ENCODE results near the gene PCGF5. TPM values are rescaled to one million over a fixed set of nuclear protein-coding genes. Genes with fewer than 3 reads are reported as not detected.

The PCGF5 gene
- total RNA-seq, 1 donor from 2014 or later = 11.2 TPM

GRCh38 chr10:91287276-91287675 is 66.8 kb downstream of the PCGF5 start:
- Mint-ChIP-seq H3K4me1 (peaks cover 4% of the 10 kb centered on the region), H3K27ac (ENCODE audit: unreplicated experiment) (no peak overlapping the region), H3K27me3 (ENCODE audit: low read depth) (no peaks in the 10 kb centered on the region), H3K4me3 (no peak overlapping the region), H3K9me3 (no peaks in the 10 kb centered on the region), H3K36me3 (ENCODE audit: low read depth) (no peaks in the 10 kb centered on the region)
- TF ChIP-seq CTCF (conservative IDR thresholded peaks at IDR 0.05) = no peak
- DNase-seq (ENCODE audit: low read depth, low spot score) = no peak

- H3K9me3 Mint-ChIP-seq = no peaks in the 10 kb centered on the region
- H3K27ac Mint-ChIP-seq (ENCODE audit: unreplicated experiment) = no peak overlapping the region
- no peaks in the 10 kb centered on the region for H3K27me3 Mint-ChIP-seq (ENCODE audit: low read depth)
- no peak for TF ChIP-seq CTCF (conservative IDR thresholded peaks at IDR 0.05)
- peaks cover 4% of the 10 kb centered on the region for H3K4me1 Mint-ChIP-seq
- no peak overlapping the region for H3K4me3 Mint-ChIP-seq
- no peak for DNase-seq (ENCODE audit: low read depth, low spot score)
- no peaks in the 10 kb centered on the region for H3K36me3 Mint-ChIP-seq (ENCODE audit: low read depth)
Measured at GRCh38 chr10:91287912-91288311, 67.4 kb downstream of the PCGF5 start.

- DNase-seq (ENCODE audit: low read depth, low spot score) = no peak
- no peaks in the 10 kb centered on the region for H3K36me3 Mint-ChIP-seq (ENCODE audit: low read depth)
- no peak overlapping the region for H3K4me3 Mint-ChIP-seq
- no peak overlapping the region for H3K27ac Mint-ChIP-seq (ENCODE audit: unreplicated experiment)
- H3K27me3 Mint-ChIP-seq (ENCODE audit: low read depth) = no peaks in the 10 kb centered on the region
- no peaks in the 10 kb centered on the region for H3K9me3 Mint-ChIP-seq
- peaks cover 6% of the 10 kb centered on the region for H3K4me1 Mint-ChIP-seq
- no peak for TF ChIP-seq CTCF (conservative IDR thresholded peaks at IDR 0.05)
Measured at GRCh38 chr10:91289305-91289704, 68.8 kb downstream of the PCGF5 start.

GRCh38 chr10:91290607-91291006 is 70.1 kb downstream of the PCGF5 start:
- Mint-ChIP-seq H3K27me3 (ENCODE audit: low read depth) (no peaks in the 10 kb centered on the region), H3K36me3 (ENCODE audit: low read depth) (no peaks in the 10 kb centered on the region), H3K9me3 (no peaks in the 10 kb centered on the region), H3K4me1 (peaks cover 15% of the 10 kb centered on the region), H3K4me3 (no peak overlapping the region), H3K27ac (ENCODE audit: unreplicated experiment) (no peak overlapping the region)
- no peak for TF ChIP-seq CTCF (conservative IDR thresholded peaks at IDR 0.05)
- DNase-seq (ENCODE audit: low read depth, low spot score) = no peak

GRCh38 chr10:91294134-91294906 is 73.9 kb downstream of the PCGF5 start:
- Mint-ChIP-seq H3K36me3 (ENCODE audit: low read depth) (no peaks in the 10 kb centered on the region), H3K4me1 (peaks cover 24% of the 10 kb centered on the region), H3K27me3 (ENCODE audit: low read depth) (no peaks in the 10 kb centered on the region), H3K4me3 (no peak overlapping the region), H3K27ac (ENCODE audit: unreplicated experiment) (no peak overlapping the region), H3K9me3 (no peaks in the 10 kb centered on the region)
- TF ChIP-seq CTCF (conservative IDR thresholded peaks at IDR 0.05) = no peak
- DNase-seq (ENCODE audit: low read depth, low spot score) = no peak
